Endothelial cell (in vitro differentiated cells): ENCODE measurements around the gene NR4A3. TPM values are rescaled to one million over a fixed set of nuclear protein-coding genes. Genes with fewer than 3 reads are reported as not detected.
"Not testable (repeated sequence)": the region's sequence is repeated elsewhere in the genome, so short reads cannot be mapped to it uniquely, and the experiment has no call there.

Experiments used
- DNase-seq: peaks from one replicate; pipeline ENCODE4 v3.0.0; 2021; ENCODE audit warnings: low spot score
- H3K27ac Mint-ChIP-seq: one replicate; pipeline ENCODE4 v1.8.0; 2021; ENCODE audit warnings: mixed read lengths, inconsistent platforms; ENCODE audit not compliant: unreplicated experiment
- H3K27me3 Mint-ChIP-seq: one replicate; pipeline ENCODE4 v1.8.0; 2021; ENCODE audit warnings: mild to moderate bottlenecking, moderate library complexity, mixed read lengths, inconsistent platforms; ENCODE audit not compliant: unreplicated experiment
- H3K36me3 Mint-ChIP-seq: one replicate; pipeline ENCODE4 v1.8.0; 2021; ENCODE audit warnings: mild to moderate bottlenecking, low read depth, mixed read lengths, inconsistent platforms; ENCODE audit not compliant: unreplicated experiment
- H3K4me1 Mint-ChIP-seq: one replicate; pipeline ENCODE4 v1.8.0; 2021; ENCODE audit warnings: mild to moderate bottlenecking, mixed read lengths, inconsistent platforms; ENCODE audit not compliant: unreplicated experiment
- H3K4me3 Mint-ChIP-seq: one replicate; pipeline ENCODE4 v1.8.0; 2021; ENCODE audit warnings: mild to moderate bottlenecking, mixed read lengths, inconsistent platforms; ENCODE audit not compliant: unreplicated experiment
- H3K9me3 Mint-ChIP-seq: one replicate; pipeline ENCODE4 v1.8.0; 2021; ENCODE audit warnings: mixed read lengths, inconsistent platforms; ENCODE audit not compliant: unreplicated experiment
- long read RNA-seq: library from polyadenylated mRNA; unstranded; transcript quantifications from one replicate; pipeline ENCODE4 v2.0.0, GENCODE V29; 2020; ENCODE audit not compliant: unreplicated experiment
- total RNA-seq: library from RNA; stranded (reverse); fragmentation: NEBNext Ultra II Directional; extraction: Animal tissue kit (Norgen Biotek cat#: 25700); gene quantifications from one replicate; pipeline ENCODE4 v1.2.1, GENCODE V29; 2021; ENCODE audit not compliant: unreplicated experiment
- TF ChIP-seq, protein P1 (sequence below): fragments of 200-600 bp; sonication (generic); IDR thresholded peaks from one replicate; pipeline ENCODE4 v1.5.0; 2021; ENCODE audit warnings: antibody characterized with exemption; ENCODE audit not compliant: unreplicated experiment

NR4A3 gene
- 0.18 TPM for total RNA-seq
- long read RNA-seq, result 0 reads

DNA sequence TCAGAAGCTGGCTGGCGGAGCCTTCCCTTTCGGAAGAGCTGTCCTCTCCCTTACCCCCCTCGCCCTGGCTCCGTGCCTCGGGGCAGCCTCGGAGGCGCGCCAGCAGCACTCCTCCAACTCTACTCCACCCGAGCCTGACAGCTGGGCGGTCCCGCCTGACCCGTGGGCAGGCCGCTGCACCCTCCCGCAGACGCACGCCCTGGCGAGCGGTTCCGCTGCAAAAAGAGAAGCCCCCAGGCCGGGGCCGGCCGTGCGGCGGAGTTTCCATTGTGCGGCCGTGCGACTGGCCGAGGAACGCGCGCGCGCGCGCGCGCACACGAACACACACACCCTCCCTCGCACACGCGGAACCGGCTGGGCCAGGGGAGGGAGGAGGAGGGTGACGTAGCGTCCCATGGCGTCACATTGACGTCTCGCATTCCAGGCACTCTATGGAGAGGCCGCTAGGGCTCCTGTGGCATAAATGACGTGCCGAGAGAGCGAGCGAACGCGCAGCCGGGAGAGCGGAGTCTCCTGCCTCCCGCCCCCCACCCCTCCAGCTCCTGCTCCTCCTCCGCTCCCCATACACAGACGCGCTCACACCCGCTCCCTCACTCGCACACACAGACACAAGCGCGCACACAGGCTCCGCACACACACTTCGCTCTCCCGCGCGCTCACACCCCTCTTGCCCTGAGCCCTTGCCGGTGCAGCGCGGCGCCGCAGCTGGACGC, at the start of gene NR4A3:
TSS of gene NR4A3 (plus strand) at position 490 of the 713 bp plus-strand sequence. CDS start 6,158 bp downstream, outside the sequence.
- Mint-ChIP-seq H3K4me3 (peak within 1 kb of the TSS; percentile 96), H3K9me3 (no peaks in the 10 kb centered on the region), H3K27ac (peak within 1 kb of the TSS; percentile 89), H3K36me3 (peaks cover 7% of the 10 kb centered on the region), H3K4me1 (peaks cover 46% of the 10 kb centered on the region), H3K27me3 (peaks cover 44% of the 10 kb centered on the region)
- DNase-seq, result peak; percentile 75
- TF ChIP-seq, protein P1, sequence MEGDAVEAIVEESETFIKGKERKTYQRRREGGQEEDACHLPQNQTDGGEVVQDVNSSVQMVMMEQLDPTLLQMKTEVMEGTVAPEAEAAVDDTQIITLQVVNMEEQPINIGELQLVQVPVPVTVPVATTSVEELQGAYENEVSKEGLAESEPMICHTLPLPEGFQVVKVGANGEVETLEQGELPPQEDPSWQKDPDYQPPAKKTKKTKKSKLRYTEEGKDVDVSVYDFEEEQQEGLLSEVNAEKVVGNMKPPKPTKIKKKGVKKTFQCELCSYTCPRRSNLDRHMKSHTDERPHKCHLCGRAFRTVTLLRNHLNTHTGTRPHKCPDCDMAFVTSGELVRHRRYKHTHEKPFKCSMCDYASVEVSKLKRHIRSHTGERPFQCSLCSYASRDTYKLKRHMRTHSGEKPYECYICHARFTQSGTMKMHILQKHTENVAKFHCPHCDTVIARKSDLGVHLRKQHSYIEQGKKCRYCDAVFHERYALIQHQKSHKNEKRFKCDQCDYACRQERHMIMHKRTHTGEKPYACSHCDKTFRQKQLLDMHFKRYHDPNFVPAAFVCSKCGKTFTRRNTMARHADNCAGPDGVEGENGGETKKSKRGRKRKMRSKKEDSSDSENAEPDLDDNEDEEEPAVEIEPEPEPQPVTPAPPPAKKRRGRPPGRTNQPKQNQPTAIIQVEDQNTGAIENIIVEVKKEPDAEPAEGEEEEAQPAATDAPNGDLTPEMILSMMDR, result no peak

DNA sequence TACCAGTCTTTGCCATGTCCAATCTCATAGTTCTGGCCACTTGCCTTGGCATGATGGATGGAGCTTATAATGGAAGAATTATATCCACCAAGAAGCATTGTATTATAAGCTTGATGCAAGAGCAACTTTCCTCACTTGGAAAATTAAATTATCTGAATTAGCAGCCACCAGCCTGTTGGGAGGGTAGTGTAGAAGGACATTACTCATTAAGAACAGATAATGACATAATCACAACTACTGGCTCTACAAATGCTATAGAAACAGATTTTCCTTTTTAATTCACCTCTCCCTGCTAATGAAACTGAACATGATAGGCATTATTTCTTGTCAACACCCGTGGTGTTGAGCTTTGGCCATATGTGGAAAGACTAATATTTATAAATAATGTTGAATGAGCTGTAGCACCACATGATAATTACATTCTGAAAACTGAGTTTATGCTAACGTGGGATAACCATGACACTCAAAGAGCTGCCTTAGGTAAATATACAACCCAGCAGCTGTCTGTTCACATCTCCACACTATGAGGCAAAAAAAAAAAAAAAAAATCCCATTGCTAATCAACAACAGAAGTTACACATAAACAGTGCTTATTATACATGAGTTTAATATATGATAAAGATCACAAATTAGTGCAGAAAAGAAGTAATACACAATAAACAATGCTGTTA, 48.1 kb upstream of the NR4A3 start:
- H3K27ac Mint-ChIP-seq, result no peak overlapping the region
- TF ChIP-seq, protein P1, result no peak
- no peaks in the 10 kb centered on the region for H3K4me1 Mint-ChIP-seq
- DNase-seq, result no peak
- no peaks in the 10 kb centered on the region for H3K36me3 Mint-ChIP-seq
- H3K4me3 Mint-ChIP-seq, result no peak overlapping the region
- H3K9me3 Mint-ChIP-seq, result no peaks in the 10 kb centered on the region
- no peaks in the 10 kb centered on the region for H3K27me3 Mint-ChIP-seq

DNA sequence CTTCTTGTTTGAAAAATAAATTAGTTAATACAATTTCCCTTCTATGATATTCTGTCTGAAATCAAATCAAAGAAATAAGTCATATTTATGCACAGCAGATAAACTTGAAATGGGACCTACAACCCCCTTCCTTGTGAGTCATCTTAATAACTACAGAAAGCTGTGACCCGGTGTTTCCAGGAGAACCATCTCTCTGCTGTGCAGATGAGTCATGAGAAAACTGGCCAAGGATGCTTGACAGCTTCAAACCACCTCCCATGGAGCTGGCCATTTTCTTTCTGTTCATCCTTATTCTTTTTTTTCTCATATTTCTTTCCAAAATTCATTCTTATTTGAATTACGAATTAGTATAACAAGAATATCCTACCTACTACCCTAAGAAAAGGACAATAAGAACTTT, 43.4 kb upstream of the NR4A3 start:
- Mint-ChIP-seq H3K4me1 (no peaks in the 10 kb centered on the region), H3K4me3 (no peak overlapping the region), H3K36me3 (no peaks in the 10 kb centered on the region), H3K9me3 (no peaks in the 10 kb centered on the region), H3K27me3 (no peaks in the 10 kb centered on the region), H3K27ac (no peak overlapping the region)
- DNase-seq, result no peak
- TF ChIP-seq, protein P1, result no peak

DNA sequence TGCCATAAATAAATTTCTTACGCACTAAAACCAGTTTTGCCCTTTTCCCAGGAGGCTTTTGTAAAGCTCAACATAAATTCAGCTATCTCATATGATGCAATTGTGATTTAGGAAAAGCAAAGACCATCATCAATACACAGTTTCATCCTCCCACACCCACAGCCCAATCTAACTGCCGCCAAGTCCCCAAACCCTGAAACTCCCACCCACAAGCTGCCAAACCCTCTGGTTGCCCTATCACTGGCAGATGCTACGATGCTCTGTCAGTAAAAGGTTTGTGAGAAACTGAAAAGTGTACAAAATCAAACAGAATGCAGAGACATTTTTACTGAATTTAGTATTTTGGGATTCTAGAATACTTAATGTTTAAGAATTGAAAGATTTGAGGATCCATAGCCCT, 42.8 kb upstream of the NR4A3 start:
- Mint-ChIP-seq H3K36me3 (no peaks in the 10 kb centered on the region), H3K27me3 (no peaks in the 10 kb centered on the region), H3K27ac (no peak overlapping the region), H3K9me3 (no peaks in the 10 kb centered on the region), H3K4me3 (no peak overlapping the region), H3K4me1 (no peaks in the 10 kb centered on the region)
- DNase-seq, result no peak
- TF ChIP-seq, protein P1, result no peak

DNA sequence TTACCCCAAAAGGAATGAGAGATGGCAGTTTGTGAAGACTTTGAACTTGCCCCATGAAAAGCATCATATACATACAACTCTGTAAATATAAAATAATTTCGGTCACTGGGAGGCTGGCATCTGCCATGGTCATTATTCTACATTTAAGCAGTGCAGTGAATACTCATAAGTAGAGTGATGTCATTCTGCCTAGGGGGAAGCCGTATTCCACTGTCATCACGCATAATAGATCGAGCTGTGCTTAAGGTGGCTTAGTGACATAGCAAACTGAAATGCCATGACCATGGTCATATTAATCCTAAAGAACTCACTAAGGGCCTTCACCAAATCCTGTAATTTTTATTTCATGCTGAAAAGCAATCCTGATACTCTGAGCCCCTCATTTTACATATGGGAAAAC, 42.4 kb upstream of the NR4A3 start:
- Mint-ChIP-seq H3K9me3 (no peaks in the 10 kb centered on the region), H3K4me1 (no peaks in the 10 kb centered on the region), H3K36me3 (no peaks in the 10 kb centered on the region), H3K27me3 (no peaks in the 10 kb centered on the region), H3K27ac (no peak overlapping the region), H3K4me3 (no peak overlapping the region)
- no peak for DNase-seq
- TF ChIP-seq, protein P1, result no peak

DNA sequence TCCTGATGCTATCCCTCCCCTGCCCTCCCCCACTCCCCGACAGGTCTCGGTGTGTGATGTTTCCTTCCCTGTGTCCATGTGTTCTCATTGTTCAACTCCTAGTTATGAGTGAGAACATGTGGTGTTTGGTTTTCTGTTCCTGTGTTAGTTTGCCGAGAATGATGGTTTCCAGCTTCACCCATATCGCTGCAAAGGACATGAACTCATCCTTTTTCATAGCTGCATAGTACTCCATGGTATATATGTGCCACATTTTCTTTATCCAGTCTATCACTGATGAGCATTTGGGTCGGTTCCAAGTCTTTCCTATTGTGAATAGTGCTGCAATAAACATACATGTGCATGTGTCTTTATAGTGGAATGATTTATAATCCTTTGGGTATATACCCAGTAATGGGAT, 39.3 kb upstream of the NR4A3 start:
- H3K4me1 Mint-ChIP-seq, H3K27ac Mint-ChIP-seq, H3K4me3 Mint-ChIP-seq, H3K9me3 Mint-ChIP-seq, H3K27me3 Mint-ChIP-seq, H3K36me3 Mint-ChIP-seq, DNase-seq: not testable (repeated sequence)
